Measurements from ENCODE around the gene RAB1B. TPM values are rescaled to one million over a fixed set of nuclear protein-coding genes. Genes with fewer than 3 reads are reported as not detected.
"Not testable (repeated sequence)": the region's sequence is repeated elsewhere in the genome, so short reads cannot be mapped to it uniquely, and the experiment has no call there.

RAB1B gene
- total RNA-seq, 1 donor from 2014 or later, result 125 TPM

DNA sequence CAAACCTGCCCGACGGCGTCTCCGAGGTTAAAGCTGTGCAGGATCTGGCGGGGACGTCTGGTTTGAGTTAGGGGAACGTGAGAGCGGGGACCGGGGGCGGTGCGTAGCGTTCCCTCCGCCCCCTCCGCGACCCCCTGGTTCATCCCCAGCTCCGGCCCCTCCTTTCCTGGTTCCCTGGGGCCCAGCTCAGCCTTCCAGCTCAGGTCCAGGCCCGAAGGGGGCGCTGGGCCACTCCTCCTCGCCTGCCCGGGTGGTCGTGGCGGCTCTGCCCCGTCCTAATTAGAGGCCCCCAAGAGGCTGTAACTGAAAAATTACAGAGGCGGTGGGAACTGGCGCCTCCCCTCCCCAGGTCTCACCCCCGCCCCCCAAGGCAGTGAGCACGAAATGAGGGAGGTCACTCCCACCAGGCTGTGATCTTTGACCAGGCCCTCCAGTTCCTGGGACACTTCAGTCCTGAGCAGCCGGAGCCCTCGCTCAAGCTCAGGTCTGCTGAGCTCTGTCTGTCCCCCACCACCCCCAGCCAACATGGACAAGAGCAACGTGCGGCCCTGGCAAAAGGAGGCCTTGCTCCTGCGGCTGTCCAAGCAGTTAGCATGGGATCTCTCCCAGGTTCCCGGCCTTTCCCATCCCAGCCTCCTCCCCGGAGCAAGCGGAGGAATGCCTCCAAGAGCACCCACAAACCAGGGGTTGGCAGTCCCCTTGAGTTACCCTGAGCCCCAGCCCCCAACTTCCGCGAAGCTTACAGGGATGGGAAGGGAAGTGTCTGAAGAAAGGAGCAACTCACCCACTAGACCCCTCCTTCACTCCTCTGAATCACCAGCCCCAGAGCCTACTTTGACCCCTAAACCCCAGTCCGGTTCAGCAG lies 45.1 kb downstream of the RAB1B start:
- peak; percentile 76 for DNase-seq (ENCODE audit: missing footprints)
- intact Hi-C loops (cut with DNase I), result loop anchor here (5.0 kb wide), 1 partner anchor 34 kb away; the partner anchor contains the start of genes B4GAT1 and BRMS1
- no peak for ATAC-seq

DNA sequence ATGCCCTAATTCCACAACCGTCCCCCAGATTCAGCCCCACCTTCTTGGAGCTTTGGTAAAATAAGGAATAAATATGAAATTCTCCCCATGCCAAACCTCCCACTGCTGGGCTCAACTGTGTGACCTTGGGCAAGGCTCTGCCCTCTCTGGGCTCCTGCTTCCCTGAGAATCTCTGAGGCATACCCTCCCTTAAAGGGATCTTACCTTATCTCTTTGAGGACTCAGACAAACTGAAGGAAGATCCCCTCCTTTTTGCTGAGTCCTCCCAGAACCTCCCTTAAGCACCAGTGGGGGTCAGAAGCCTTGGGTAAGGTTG lies 45.7 kb downstream of the RAB1B start:
- intact Hi-C loops (cut with DNase I), result loop anchor here (5.0 kb wide), 1 partner anchor 33 kb away; the partner anchor contains the start of genes B4GAT1 and BRMS1
- DNase-seq (ENCODE audit: missing footprints) (no peak), ATAC-seq (no peak)

GRCh38 chr11:66314561-66315497 lies 46.4 kb downstream of the RAB1B start:
- peak; percentile 35 for DNase-seq (ENCODE audit: missing footprints)
- intact Hi-C loops (cut with DNase I), result loop anchor here (5.0 kb wide), 1 partner anchor 32 kb away; the partner anchor contains the start of genes B4GAT1 and BRMS1
- no peak for ATAC-seq

GRCh38 chr11:66315498-66315885 lies 47.1 kb downstream of the RAB1B start:
- ATAC-seq, result no peak
- intact Hi-C loops (cut with DNase I), result no loop called here
- peak; percentile 54 for DNase-seq (ENCODE audit: missing footprints)

DNA sequence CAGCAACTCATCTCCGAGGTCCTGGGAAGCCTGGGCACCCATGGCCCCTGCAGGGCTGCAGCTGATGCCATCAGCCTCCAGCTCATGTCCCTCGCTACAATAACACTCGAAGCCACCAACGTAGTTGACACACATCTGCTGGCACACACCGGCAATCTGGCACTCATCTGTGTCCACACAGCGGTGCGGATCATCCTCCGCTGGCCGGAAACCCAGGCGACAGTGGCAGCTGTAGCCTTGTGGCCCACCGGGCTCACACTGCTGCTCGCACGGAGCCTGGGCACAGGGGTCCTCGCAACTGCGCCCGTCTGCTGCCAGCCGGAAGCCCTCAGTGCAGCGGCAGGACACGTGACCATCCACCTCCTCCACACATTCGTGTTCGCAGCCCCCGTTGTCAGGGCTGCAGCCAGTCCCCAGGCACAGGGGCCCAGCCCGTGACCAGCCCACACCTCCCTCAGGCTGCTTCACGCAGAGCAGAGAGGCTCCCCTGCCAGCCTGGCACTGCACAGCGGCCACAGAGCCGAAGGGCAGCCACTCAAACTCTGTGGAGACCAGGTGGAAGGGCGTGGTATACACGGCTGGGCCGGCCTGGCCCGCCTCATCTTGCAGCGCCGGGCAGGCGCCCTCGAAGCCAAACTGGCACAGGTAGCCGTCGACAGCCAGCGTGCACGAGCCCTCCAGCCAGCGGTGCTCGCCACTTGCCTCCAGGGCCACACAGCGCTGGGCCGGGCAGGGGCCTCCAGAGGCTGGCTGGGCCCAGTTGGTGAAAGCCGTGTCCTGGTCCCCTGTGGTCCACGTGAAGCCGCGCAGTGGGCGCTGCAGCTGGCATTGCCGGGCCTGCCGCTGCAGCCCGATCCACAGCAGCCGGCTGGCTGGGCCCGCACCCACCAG lies 47.7 kb downstream of the RAB1B start:
- DNase-seq (ENCODE audit: missing footprints) (peak; percentile 68), ATAC-seq (no peak)
- intact Hi-C loops (cut with DNase I), result no loop called here

DNA sequence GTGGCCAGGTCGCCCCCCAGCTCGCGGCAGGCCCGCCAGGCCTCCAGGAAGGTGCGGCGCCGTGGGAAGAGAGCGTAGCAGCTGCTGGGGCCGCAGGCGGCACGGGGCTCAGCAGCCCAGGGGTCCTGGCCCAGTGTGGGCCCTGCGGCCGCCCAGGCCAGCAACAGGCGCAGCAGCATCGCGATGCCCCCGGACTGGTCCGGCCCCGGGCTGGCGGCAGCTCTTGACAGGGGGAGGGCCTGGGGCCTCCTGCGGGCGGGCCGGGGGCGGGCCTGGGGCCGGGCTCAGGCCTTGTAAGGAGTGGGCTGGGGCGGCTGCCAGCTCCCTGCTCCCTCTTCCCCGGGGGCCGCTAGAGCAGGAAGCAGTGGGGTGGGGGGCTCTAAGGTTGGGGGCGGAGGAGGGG lies 48.4 kb downstream of the RAB1B start, which contains the start of gene CD248:
Gene CD248 (minus strand): TSS at position 196 of the 403 bp plus-strand sequence. CDS start 17 bp downstream, at position 179.
- intact Hi-C loops (cut with DNase I), result no loop called here

GRCh38 chr11:66317322-66317722 lies 48.9 kb downstream of the RAB1B start:
- ATAC-seq, result peak; percentile 11
- intact Hi-C loops (cut with DNase I), result no loop called here
- DNase-seq (ENCODE audit: missing footprints), result peak; percentile 73

More for the DNA sequence above, 48.4 kb downstream of the RAB1B start, which contains the start of gene CD248:
- DNase-seq (ENCODE audit: missing footprints) (peak; percentile 91), ATAC-seq (peak; percentile 58)

GRCh38 chr11:66317723-66318599 lies 49.5 kb downstream of the RAB1B start:
- peak; percentile 87 for DNase-seq (ENCODE audit: missing footprints)
- intact Hi-C loops (cut with DNase I), result no loop called here
- peak; percentile 41 for ATAC-seq

GRCh38 chr11:66318600-66318970 lies 50.1 kb downstream of the RAB1B start:
- DNase-seq (ENCODE audit: missing footprints), result peak; percentile 28
- no peak for ATAC-seq
- intact Hi-C loops (cut with DNase I), result no loop called here

- DNase-seq (ENCODE audit: missing footprints); intact Hi-C loops (cut with DNase I); ATAC-seq: not testable (repeated sequence)
These were observed 51.9 kb downstream of the RAB1B start for GRCh38 chr11:66320289-66320688.

DNA sequence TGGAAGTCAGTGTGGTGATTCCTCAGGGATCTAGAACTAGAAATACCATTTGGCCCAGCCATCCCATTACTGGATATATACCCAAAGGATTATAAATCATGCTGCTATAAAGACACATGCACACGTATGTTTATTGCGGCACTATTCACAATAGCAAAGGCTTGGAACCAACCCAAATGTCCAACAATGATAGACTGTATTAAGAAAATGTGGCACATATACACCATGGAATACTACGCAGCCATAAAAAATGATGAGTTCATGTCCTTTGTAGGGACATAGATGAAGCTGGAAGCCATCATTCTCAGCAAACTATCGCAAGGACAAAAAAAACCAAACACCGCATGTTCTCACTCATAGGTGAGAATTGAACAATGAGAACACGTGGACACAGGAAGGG lies 52.3 kb downstream of the RAB1B start:
- DNase-seq (ENCODE audit: missing footprints); ATAC-seq; intact Hi-C loops (cut with DNase I): not testable (repeated sequence)

GRCh38 chr11:66321606-66322005 lies 53.2 kb downstream of the RAB1B start:
- intact Hi-C loops (cut with DNase I), result no loop called here
- ATAC-seq (no peak), DNase-seq (ENCODE audit: missing footprints) (no peak)

DNA sequence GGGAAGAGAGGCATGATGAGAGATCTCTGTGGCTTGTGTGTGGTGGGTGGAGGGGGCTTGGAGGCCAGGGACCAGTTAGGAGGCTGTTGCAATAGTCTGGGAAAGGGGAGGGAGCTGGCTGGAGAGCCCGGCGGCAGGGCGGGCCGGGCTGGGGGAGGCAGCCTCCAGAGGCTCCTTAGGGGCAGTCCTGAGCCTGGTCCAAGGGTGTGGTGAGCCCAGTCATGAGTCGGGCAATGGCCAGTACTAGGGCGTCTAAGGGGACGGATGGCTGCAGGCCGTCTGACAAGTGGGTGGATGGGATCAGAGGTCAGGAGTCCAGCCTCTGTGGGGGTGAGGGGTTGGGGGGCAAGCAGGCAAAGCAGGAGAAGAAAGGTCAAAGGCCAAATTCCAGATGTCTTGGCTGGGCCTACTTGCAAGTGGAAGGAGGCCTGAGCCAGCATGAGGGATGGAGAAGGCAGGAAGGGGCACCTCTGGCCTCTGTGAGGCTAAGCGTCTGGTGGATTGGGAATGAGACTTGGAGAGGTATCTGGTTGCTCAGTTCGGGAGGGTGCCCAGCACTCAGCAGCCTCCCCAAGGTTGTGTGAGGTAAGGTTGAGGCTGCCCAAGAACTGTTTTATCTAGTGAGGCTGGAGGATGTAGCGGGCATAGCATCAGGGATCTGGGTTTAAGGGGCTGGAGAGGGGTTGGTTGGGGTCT lies 54.4 kb downstream of the RAB1B start:
- ATAC-seq, result peak; percentile 78

DNA sequence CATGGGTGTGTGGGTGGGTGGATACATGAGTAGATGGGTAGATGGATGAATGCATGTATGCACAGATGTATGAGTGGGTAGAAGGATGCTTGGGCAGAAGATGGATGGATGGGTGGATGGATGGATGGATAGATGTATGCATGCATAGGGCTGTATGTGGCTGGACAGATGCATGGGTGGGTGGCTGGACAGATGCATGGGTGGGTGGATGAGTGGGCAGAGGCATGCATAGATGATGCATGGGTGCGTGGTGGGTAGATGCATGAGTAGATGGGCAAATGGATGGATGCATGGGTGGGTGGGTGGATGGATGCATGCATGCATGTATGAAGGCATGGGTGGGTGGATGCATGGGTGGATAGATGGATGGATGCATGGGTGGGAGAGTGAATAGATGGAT lies 55.2 kb downstream of the RAB1B start:
- DNase-seq (ENCODE audit: missing footprints) (peak; percentile 32), ATAC-seq (no peak)
- intact Hi-C loops (cut with DNase I), result no loop called here

More for the DNA sequence above, 54.4 kb downstream of the RAB1B start:
- DNase-seq (ENCODE audit: missing footprints), result peak; percentile 85
- intact Hi-C loops (cut with DNase I), result no loop called here

- DNase-seq (ENCODE audit: missing footprints) (peak; percentile 55), ATAC-seq (no peak)
- intact Hi-C loops (cut with DNase I), result no loop called here
These were observed 56.2 kb downstream of the RAB1B start for GRCh38 chr11:66324664-66325063.

GRCh38 chr11:66325263-66325671 lies 56.8 kb downstream of the RAB1B start:
- ATAC-seq (no peak), DNase-seq (ENCODE audit: missing footprints) (peak; percentile 49)
- intact Hi-C loops (cut with DNase I), result no loop called here

Measured in Right ventricle myocardium inferior (tissue), 1 donor.